H1 (cell line): ENCODE measurements around the gene SCN1B. TPM values are rescaled to one million over a fixed set of nuclear protein-coding genes. Genes with fewer than 3 reads are reported as not detected.
A peak's percentile ranks its signal among the peaks of the same experiment; 100 is the strongest.

Experiments used
- BCL11A ChIP-seq, 2 experiments: IDR thresholded peaks; one replicate each; pipeline ENCODE4 v1.6.1; 2011; ENCODE audit warnings: low read depth in 2 of 2, low read length in 2 of 2, mild to moderate bottlenecking in 2 of 2
- CHD1 ChIP-seq: IDR thresholded peaks from 2 replicates; pipeline ENCODE4 v1.6.1; 2012; ENCODE audit warnings: low read depth, low read length, improper control_type of control experiment
- EZH2 ChIP-seq: fragments of 200-600 bp; sonication (generic); IDR thresholded peaks from 2 replicates; pipeline ENCODE4 v1.7.1; 2012; ENCODE audit warnings: low read depth, mild to moderate bottlenecking, moderate library complexity, low read length, inconsistent platforms; ENCODE audit not compliant: severe bottlenecking
- HDAC2 ChIP-seq, 2 experiments: fragments of 300-600 bp in 1 of 2; sonication (generic) in 1 of 2; IDR thresholded peaks; 2 replicates each; pipeline ENCODE4 v1.6.1; 2011 to 2012; ENCODE audit warnings: low read depth in 2 of 2, low read length in 2 of 2, mild to moderate bottlenecking in 2 of 2, moderate library complexity in 2 of 2, borderline replicate concordance in 1 of 2, inconsistent platforms in 1 of 2
- JUND ChIP-seq: IDR thresholded peaks from 2 replicates; pipeline ENCODE4 v1.6.1; 2011; ENCODE audit warnings: mild to moderate bottlenecking, improper control_type of control experiment, low read length
- KDM4A ChIP-seq: IDR thresholded peaks from one replicate; pipeline ENCODE4 v1.7.1; 2012; ENCODE audit warnings: low read depth, mild to moderate bottlenecking, moderate library complexity, low read length, inconsistent platforms; ENCODE audit not compliant: severe bottlenecking
- KDM5A ChIP-seq: fragments of 200-600 bp; IDR thresholded peaks from 2 replicates; pipeline ENCODE4 v1.7.1; 2012; ENCODE audit warnings: mild to moderate bottlenecking, low read length, inconsistent platforms, mixed read lengths
- MAFK ChIP-seq: IDR thresholded peaks from 2 replicates; pipeline ENCODE4 v1.6.1; 2012; ENCODE audit warnings: low read depth, mild to moderate bottlenecking, improper control_type of control experiment, low read length
- NANOG ChIP-seq: IDR thresholded peaks from 2 replicates; pipeline ENCODE4 v1.6.1; 2011; ENCODE audit warnings: low read length, low read depth, mild to moderate bottlenecking, inconsistent platforms; ENCODE audit not compliant: insufficient read depth, poor library complexity, severe bottlenecking
- PHF8 ChIP-seq: fragments of 200-600 bp; sonication (generic); conservative IDR thresholded peaks from 2 replicates; pipeline ENCODE4 v1.7.1; 2012; ENCODE audit warnings: low read depth, mild to moderate bottlenecking, inconsistent platforms, low read length, moderate library complexity
- POLR2A ChIP-seq, 2 experiments: IDR thresholded peaks; 1 replicate in 1 of 2; 2 replicates in 1 of 2; pipeline ENCODE4 v1.6.1; 2011; ENCODE audit warnings: low read depth in 2 of 2, low read length in 2 of 2, mild to moderate bottlenecking in 2 of 2; ENCODE audit errors: control extremely low read depth in 1 of 2
- RXRA ChIP-seq: IDR thresholded peaks from 2 replicates; pipeline ENCODE4 v1.6.1; 2011; ENCODE audit warnings: low read depth, mild to moderate bottlenecking, low read length, moderate library complexity; ENCODE audit not compliant: insufficient read depth
- SP1 ChIP-seq: IDR thresholded peaks from 2 replicates; pipeline ENCODE4 v1.6.1; 2011; ENCODE audit warnings: low read depth, low read length
- SRF ChIP-seq: IDR thresholded peaks from 2 replicates; pipeline ENCODE4 v1.6.1; 2011; ENCODE audit warnings: mild to moderate bottlenecking, low read depth, low read length, moderate library complexity
- SUZ12 ChIP-seq: fragments of 200-600 bp; sonication (generic); IDR thresholded peaks from 2 replicates; pipeline ENCODE4 v1.6.1; 2012; ENCODE audit warnings: mild to moderate bottlenecking, inconsistent platforms, low read length, moderate library complexity, mixed read lengths
- TAF7 ChIP-seq: optimal IDR thresholded peaks from 2 replicates; pipeline ENCODE3; 2011; ENCODE audit warnings: low read depth, mild to moderate bottlenecking, inconsistent platforms, low read length, moderate library complexity, borderline replicate concordance
- YY1 ChIP-seq: IDR thresholded peaks from 2 replicates; pipeline ENCODE4 v1.6.1; 2011; ENCODE audit warnings: low read depth, mild to moderate bottlenecking, low read length
- polyA plus RNA-seq, 7 experiments: library from polyadenylated mRNA; depleted of rRNA in 3 of 7; stranded (reverse) in 5 of 7; unstranded in 2 of 7; fragments of >200 nt in 5 of 7; fragments of 200-250 nt in 2 of 7; gene quantifications; 1 replicate in 5 of 7; 2 replicates in 1 of 7; 4 replicates in 1 of 7; pipeline versions ENCODE4 v1.2.1 to v1.2.3, GENCODE V29; 2011 to 2013; ENCODE audit warnings: missing spikeins in 2 of 7, mixed read lengths in 2 of 7
- total RNA-seq: library from RNA; stranded (reverse); fragmentation: NEBNext Ultra II Directional; extraction: Animal tissue kit (Norgen Biotek cat#: 25700); gene quantifications from 2 replicates; pipeline ENCODE4 v1.2.1, GENCODE V29; 2021
- TF ChIP-seq, protein P1 (sequence below): IDR thresholded peaks from 2 replicates; pipeline ENCODE4 v1.6.1; 2011; ENCODE audit warnings: low read depth, mild to moderate bottlenecking, low read length; ENCODE audit not compliant: insufficient read depth
- TF ChIP-seq, protein P2 (sequence below): IDR thresholded peaks from 2 replicates; pipeline ENCODE4 v1.6.1; 2012; ENCODE audit warnings: inconsistent platforms
- TF ChIP-seq, protein P3 (sequence below): IDR thresholded peaks from 2 replicates; pipeline ENCODE4 v1.6.1; 2012; ENCODE audit warnings: low read length, inconsistent platforms

The SCN1B gene
- total and polyA plus RNA-seq, 2 of the 8 experiments (the other 6 are each of a cell fraction or from before 2014, with no cell fraction given): 3.1 to 3.5 TPM

DNA sequence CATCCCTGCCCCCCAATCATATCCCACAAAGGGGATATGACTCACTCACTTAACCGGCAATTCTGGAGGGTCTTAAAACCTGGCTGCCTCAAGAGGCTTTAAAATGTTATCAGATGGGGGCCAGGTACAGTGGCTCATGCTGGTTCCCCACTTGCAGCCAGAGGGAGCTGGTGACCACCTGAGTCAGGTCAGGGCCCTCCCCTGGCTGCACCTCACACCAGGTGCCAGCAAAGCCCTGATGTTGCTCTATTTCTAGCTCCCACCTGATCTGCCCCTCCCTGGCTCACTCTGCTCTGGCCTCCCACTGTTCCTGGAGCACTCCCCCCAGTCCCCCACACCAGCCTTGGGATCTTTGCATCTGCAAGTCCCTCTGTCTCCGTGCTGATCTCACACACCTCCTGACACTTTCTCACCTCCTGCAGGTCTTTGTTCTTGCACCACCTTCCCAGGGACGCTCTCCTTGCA lies 25.5 kb downstream of the SCN1B start (continued):
- no peak for TF ChIP-seq KDM4A
- peak; percentile 29; the same call in 1 of the 2 replicates for TF ChIP-seq SP1
- peak; percentile 58; the same call in 1 of the 2 replicates for TF ChIP-seq JUND
- no peak for TF ChIP-seq TAF7
- no peak for TF ChIP-seq SRF
- TF ChIP-seq PHF8: no peak
- TF ChIP-seq, protein P1, sequence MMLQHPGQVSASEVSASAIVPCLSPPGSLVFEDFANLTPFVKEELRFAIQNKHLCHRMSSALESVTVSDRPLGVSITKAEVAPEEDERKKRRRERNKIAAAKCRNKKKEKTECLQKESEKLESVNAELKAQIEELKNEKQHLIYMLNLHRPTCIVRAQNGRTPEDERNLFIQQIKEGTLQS: no peak
- no peak for TF ChIP-seq RXRA
- TF ChIP-seq CHD1: no peak
- TF ChIP-seq YY1: no peak
- TF ChIP-seq MAFK: peak; percentile 32; the same call in 1 of the 2 replicates
- TF ChIP-seq POLR2A (IDR thresholded peaks at IDR 0.05; ENCODE audit: control extremely low read depth in 1 of 2, low read depth in 2 of 2, low read length in 2 of 2): no peak
- TF ChIP-seq BCL11A (IDR thresholded peaks at IDR 0.05; ENCODE audit: low read depth in 2 of 2, low read length in 2 of 2): no peak
- TF ChIP-seq, protein P2, sequence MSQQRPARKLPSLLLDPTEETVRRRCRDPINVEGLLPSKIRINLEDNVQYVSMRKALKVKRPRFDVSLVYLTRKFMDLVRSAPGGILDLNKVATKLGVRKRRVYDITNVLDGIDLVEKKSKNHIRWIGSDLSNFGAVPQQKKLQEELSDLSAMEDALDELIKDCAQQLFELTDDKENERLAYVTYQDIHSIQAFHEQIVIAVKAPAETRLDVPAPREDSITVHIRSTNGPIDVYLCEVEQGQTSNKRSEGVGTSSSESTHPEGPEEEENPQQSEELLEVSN: no peak
- TF ChIP-seq NANOG: no peak
- TF ChIP-seq KDM5A: no peak
- TF ChIP-seq, protein P3, sequence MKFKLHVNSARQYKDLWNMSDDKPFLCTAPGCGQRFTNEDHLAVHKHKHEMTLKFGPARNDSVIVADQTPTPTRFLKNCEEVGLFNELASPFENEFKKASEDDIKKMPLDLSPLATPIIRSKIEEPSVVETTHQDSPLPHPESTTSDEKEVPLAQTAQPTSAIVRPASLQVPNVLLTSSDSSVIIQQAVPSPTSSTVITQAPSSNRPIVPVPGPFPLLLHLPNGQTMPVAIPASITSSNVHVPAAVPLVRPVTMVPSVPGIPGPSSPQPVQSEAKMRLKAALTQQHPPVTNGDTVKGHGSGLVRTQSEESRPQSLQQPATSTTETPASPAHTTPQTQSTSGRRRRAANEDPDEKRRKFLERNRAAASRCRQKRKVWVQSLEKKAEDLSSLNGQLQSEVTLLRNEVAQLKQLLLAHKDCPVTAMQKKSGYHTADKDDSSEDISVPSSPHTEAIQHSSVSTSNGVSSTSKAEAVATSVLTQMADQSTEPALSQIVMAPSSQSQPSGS: peak; percentile 62; the same call in 1 of the 2 replicates
- peak in 1 of 2 experiments; percentile 80; a peak in 1 of 4 replicates for TF ChIP-seq HDAC2 (IDR thresholded peaks at IDR 0.05; ENCODE audit: borderline replicate concordance in 1 of 2, low read depth in 2 of 2, low read length in 2 of 2)
- TF ChIP-seq SUZ12: no peak
- no peak for TF ChIP-seq EZH2
